CD4-positive, alpha-beta T cell treated with Interleukin-4 for 1 hour (primary cell): ENCODE data around the gene RALGPS1.
"Not testable (repeated sequence)": the region's sequence is repeated elsewhere in the genome, so short reads cannot be mapped to it uniquely, and the experiment has no call there.

ENCODE experiments used
- DNase-seq, 2 donors: peaks; one replicate each; pipeline ENCODE4 v3.0.0-alpha.2; 2020 to 2022

Gene RALGPS1

DNA sequence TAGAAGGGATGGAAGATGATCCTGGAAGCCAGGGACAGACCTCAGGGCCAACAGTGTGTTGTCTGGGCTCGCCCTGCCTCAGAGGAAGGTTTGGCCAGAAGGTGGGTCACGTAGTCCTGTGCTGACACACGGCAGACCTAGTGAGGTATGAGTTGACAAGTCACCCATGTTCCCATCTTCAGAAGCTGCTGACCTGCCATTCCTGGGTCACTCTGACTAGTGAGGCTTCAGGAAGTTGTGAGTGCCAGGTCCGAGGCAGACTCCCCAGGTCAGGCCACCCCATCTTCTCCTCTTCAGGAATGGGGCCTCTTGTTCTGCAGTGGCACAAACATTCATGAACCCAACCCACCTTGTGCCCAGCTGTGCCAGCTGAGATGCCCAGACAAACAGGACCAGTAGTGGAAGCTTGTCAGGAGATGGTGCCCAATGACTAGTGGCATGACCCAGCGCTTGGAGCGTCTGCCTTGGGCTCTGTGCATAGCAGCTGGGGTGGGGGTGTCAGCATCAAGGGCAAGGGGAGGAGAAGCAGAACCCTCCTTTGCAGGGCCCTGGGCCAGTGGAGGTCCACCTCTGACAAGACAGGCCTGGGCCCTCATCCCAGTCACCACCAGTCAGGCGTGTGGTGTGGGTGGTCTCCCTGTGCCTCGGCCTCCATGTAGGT is 224.6 kb downstream of the RALGPS1 start:
- DNase-seq, result peak in 1 of 2 donors; percentile 8

DNA sequence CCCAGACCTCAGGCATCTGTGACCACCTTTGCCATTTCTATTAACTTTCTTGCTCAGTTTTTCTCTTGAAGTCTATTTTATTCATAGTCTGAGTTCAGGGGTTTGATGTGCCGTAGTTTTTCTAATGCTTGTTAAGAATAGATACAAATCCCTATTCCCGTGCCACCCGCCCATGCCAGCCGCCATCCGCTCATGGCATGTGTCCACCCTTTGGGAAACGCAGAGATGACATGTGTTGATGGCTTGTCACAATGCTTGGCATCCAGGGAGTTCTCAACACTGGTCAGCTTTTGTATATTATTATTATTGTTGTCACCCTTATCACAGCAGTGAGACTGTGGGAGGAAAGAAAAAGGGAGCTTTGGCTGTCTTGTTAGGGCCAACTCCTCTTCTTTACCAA is 225.2 kb downstream of the RALGPS1 start:
- no peak for DNase-seq

DNA sequence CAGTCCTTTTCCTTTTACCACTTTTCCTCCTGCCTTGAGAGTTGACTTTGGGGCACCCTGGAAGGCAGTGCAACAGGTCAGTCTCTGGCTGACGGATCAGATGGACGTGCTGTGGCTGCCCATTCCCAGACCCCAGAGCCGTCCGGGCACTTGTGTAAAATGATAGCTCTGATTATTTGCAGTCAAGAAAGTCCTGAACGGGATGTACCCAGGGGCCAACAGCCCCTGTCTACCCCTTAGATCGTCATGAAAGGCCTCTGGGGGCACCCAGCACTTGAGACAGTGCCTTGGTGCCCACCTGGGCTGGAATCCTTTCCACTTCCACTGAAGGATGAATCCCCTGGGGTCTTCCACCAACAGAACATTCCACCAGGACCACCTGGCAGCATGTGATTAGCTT is 225.6 kb downstream of the RALGPS1 start:
- no peak for DNase-seq

DNA sequence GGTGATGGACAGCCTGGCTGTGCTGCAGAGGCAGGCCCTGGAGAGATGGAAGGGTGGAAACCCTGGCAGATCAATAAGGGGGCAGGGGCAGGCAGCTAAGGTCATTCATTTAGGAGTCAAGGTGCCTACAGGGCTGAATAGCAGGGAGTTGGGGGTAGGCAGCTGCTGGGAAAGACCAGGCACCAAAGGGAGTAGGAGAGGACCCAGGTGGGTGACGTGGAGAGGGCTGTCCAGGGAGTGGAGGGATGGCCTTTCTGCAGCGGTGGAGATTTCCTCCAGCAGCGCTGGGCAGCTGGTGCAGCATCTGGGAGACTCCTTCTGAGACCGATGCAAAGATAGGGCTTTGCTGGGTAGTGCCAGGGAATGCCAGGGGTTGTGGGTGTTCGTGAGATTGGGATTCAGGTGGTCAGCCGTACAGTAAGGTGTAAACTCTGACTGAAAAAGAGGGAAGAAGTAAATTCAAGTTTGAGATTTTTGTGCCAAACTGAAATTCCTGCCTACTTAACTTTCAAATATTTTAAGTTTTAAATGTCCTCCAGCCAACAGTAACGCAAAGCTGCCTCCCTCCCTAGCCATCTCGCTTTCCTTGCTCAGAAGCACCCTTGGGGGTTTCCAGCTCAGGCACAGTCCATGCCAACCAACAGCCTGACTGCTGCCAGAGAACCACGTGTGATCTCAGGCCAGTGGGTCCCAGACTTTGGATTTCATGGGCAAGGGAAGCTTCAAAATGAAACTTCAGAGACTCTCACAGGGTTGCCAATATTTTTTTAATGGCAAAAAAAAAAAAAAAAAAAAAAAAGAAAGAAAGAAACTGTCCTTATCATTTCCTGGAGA is 226.5 kb downstream of the RALGPS1 start:
- DNase-seq, result no peak

DNA sequence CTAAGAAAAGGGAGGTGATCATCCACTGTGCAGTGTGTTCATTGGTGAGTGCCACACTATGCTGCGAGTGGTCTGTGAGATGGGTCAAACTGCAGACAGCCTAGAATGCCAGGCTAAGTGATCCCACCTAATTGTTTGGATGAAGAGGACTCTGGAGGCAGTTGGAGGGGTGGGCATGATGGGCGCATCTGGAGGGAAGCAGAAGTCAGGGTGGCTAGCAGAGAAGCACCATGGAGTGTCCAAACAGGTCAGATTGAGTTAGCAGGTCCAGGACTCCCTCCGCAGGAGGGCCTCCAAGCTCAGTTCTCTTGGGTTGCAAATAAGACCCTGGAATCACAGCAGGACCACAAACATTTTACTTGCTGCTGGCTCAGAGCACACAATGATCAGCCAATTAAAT is 227.7 kb downstream of the RALGPS1 start:
- DNase-seq, result no peak

DNA sequence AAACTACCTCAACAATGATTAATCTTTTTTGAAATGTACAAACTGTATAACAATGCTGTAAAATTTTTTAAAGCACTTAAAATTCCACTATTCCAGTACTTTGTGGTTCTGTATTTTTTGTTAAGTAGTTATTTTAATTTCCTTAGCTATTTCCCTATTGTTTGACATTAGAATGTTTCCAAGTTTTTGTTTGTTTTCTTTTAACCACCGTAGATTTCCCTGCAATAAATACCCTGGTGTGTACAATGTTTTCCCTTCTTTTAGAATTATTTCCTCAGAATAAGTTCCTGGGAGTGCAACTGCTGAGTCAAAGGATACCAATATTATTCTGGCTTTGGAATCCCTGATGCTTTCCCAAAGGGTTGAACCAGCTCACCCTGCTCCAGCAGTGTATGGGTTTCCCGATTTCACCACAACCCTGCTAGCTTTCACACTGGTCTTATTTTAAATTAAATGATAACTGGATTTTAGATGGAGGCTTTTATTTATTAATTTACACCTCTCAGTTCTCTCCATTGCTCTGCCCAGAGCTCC is 228.4 kb downstream of the RALGPS1 start:
- no peak for DNase-seq

DNA sequence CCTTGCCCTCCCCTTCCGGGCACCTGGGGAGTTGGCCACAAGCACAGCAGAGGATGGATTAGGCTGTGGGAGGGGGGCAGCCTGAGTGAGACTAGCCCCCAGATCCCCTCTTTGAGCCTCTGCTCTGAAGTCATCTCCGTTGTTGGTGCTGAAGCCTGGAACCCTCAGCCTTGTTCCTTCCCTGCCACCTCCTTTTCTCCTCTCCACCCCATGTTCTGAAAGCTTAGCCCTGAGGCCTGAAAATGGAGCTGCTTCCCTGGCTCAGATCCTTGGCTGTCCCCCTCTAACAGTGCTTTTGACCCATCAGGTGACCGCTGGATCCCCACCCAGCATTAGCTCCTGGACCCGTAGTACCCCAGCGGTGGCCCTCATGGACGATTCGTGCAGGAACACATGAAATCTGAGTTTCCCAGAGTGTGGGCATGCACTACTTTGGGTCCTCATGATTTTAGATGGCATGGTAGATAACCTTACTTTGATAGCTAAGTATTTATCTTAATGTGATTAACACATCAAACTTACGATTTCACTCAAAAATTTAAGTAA is 229.4 kb downstream of the RALGPS1 start:
- DNase-seq, result peak in 1 of 2 donors; percentile 6

DNA sequence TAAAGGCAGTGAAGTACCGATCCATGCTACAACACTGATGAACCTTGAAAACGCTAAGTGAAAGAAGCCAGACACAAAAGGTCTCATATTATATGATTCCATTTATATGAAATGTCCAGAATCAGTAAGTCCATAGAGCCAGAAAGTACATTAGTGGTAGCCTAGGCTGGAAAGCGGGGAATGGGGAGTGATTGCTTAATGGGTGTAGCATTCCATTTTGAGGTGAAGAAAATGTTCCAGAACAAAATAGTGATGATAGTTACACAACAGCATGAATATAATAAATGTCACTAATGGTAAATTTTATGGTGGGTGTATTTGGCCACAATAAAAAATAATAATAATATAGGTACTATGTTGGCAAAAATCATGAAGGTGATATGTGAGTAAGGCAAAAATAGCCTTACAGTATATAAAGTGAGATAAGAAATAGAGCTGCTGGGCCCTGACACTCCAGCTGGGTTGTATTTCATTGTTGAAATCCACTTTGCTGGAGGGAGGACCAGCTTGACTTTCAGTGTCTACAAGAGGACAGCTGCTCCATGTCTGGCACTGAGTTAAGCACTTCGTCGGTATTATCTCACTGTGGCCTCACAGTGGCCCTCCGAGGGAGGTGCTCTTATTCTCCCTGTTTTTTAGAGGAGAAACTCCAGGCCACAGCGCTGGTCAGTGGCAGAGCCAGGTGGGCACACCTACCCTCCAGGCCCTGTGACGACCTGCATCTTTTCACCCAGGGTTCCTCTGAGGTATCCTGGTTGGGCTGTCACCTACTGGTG is 230.3 kb downstream of the RALGPS1 start:
- no peak for DNase-seq

DNA sequence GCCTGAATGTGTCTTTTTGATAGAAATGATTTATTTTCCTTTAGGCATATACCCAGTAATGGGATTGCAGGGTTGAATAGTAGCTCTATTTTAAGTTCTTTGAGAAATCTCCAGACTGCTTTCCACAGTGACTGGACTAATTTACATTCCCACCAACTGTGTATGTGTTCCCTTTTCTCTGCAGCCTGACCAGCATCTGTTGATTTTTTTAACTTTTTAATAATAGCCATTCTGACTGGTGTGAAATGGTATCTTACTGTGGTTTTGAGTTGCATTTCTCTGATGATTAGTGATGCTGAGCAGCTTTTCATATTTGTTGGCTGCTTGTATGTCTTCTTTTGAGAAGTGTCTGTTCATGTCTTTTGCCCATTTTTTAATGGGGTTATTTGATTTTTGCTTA is 232.3 kb downstream of the RALGPS1 start:
- not testable (repeated sequence) for DNase-seq

DNA sequence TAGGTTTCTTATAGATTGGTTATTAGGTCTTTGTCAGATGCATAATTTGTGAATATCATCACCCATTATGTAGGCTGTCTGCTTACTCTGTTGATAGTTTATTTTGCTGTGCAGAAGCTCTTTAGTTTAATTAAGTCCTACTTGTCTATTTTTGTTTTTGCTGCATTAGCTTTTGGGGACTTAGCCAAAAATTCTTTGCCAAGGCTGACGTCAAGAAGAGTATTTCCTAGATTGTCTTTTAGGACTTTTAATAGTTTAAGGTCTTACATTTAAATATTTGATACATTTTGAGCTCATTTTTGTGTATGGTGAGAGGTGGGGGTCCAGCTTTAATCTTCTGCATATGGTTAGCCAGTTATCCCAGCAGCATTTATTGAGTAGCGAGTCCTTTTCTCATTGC is 232.7 kb downstream of the RALGPS1 start:
- DNase-seq, result no peak

DNA sequence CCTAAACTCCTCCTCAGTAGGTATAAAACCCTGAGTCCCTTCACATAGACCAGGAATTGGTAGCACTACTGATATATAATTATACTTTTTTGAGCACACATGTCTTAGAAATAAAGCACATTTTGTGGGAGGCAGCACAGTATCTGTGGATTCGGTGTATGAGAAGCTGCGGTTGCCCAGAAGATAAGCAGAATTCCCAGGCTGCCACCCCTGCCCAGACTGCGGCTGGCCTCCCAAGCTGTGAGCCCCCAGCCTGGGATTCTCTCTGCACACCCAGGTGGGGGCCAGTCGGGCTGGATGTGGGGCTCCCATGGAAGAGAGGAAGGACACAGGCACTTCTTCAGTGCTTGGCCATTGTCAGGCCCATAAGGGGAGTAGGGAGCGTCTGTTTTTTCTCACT is 233.4 kb downstream of the RALGPS1 start:
- DNase-seq, result no peak

DNA sequence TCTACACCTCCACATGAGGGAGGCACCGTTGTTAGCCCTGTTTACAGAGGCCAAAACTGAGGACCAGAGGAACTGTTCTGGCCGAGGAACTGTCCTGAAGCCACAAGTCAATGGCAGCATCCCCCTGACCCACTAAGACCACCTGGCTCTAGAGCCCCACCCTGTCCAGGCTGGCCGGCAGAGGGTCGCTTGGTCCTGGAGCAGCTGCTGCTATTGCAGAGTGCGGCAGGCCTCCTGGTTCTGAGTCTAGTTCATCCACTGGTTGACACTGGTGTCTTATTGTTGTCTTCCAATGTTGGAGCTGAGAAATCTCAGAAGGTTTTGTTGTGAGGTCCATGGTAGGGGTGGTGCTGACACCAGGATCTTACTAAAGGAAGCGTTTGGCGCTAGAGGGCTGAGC is 234.4 kb downstream of the RALGPS1 start:
- DNase-seq, result no peak

DNA sequence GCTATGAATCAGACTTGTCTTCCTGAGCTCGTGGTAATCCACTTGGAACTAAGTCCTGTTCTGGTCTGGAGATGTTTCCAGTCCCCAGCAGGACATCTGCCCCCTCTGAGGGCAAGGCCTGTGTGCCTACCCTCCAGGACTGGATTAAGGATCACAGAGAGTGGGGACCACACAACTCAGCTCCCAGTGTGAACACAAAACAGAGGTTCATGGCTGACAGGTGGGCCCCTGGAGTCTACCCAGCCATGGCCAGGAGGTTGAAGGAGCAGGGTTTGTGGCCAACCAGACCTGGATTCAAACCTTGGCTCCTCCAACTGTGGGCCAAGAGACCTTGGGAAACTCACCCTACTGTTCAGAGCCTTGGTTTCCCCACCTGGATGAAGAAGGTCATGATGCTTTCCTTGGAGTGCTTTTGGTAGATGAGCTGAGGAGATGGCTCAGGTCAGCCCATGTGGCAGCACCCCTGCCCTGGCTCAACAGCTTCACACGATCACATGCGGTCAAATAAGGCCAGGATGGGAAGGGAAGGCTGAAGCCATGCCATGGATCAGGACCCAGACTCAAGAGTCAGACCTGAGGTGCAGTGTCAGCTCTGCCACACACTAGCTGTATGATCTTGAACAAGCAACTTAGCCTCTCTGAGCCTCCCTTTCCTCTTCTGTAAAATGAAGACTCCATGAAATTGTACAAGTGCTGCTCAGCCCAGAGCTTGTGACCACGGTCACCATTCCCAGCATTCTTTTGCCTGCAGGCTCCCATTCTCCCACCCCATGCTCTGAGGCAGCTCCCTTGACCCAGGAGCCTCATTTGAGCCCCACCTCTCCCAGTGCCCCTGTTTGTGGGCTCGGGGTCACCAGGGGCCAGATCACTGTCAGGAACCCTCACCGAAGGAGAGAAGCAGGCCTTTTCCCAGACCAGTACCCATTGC is 235.1 kb downstream of the RALGPS1 start:
- no peak for DNase-seq

DNA sequence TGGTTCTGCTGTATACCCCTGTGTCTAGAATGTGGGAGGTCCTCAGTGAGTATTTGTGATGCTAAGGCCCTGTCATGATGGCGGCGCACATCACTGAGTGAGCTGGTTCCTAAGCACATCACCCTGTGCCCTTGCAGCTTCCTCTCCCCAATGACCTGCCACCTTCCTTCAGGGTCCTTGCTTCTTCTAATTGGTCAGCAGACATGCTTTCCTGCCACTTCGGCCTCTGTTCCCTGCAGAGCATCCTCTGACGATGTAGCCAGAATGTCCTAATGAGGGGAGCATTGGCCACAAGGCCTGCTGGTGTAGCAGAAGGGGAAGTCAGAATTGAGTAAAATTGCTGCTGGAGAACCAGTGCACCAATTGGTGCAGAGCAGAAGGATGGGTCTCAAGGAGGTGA is 238.9 kb downstream of the RALGPS1 start:
- DNase-seq, result peak in 1 of 2 donors; percentile 7

DNA sequence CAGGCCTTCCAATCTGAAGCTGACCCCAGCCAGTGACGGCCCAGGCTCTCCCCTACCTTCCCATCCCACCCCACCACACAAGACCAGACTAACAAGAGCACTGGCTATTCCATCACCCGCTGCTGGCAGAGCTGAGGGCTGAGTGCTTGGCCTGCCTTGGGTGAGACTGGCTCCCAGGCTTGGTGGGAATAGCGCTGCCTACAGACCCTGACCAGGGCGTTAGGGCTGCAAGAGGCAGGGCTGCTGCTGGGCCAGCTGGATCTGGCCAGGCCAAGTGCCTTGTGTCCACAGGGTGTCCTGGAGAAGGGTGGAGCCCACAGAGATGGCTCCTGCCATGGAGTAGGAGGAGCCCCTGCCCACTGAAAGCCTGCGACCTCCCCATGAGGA is 239.4 kb downstream of the RALGPS1 start:
- DNase-seq, result no peak

DNA sequence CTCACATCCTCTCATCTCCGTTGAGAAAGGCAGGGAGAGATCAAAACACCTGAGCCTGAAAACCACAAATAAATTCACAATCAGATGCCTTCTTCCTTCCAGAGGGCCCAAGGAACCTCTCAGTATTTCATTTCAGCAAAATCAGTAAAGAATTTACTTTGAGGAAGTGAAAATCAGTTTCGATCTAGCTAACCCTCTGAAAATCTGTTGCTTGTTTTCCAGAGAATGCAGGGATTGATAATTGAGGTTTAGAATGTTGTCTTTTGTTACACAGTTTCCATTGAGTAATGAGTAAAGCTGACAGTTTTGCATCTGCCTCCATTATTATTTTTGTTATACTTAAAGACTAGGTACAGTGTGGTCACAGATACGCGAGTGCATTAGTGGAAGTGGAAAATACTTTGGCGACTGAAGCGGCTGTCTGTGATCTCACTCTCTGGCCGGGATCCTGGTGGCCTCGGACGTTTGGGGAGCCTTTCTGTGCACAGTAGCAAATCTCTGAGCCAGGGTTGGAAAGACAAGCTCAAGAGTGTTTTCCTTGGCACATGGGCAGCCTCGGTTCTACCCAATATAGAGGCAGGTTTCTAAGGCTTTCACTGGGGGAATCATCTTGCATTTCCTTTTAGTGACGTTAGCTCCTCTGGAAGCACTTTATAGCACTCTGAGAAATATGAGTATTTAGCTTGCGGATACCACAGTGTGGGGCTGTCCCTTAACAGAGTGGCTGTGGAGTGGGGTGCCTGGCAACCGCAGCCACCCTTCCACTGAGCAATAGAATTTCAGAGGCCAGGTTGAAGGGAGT is 240.0 kb downstream of the RALGPS1 start:
- peak in 1 of 2 donors; percentile 11 for DNase-seq

DNA sequence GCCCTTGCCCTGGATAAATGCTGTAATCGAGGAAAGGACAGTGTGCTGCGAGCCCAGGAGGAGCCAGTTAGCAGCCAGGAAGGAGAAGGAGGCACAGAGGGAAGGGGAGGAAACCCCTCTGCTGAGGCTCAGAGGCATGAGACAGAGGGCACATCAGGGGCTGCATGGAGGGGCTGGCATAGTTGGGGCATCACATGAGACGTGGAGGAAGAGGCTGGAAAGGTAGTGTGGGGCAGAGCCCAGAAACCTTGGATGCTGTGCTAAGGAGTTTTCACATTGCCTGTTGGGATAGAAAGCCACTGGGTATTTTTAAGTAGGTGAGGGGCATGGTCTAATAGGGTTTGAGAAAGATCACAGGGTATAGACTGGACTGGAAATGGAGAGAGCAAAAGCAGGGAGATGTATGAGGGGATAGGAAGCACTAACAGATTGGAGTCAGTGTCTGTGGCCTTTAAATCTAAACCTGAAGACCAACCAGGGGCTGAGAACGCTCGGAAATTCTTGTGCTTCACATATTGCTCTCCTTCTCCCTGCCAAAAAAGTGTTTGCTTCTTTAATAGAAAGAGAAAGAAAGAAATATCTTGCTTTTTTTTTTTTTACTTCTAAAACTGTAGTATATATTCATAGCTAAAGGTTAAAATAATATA is 240.9 kb downstream of the RALGPS1 start:
- DNase-seq, result no peak

DNA sequence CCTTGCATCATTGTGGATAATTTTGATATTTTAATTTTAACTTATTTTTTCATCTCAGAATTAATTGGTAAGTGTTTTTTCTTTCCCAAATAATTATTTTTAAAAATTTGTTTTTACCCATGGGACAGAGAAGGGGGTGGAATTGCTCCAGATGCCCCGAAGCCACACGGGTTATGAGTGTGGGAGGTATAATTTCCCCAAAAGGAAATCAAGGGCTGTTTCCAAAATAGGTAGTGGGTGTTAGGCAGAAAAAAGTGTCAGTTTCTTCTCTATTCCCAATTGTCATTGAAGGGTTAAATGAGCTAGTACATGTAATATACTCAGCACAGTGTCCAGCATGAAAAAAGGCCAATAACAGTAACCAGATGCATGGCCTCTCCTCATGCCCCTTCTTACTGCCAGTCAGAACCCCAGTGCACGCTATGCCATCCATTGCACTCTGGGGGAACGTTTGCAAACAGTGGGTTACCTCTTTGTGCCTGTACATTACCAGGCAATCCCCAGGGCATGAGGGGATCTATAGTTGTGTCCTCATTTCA is 244.3 kb downstream of the RALGPS1 start:
- no peak for DNase-seq

DNA sequence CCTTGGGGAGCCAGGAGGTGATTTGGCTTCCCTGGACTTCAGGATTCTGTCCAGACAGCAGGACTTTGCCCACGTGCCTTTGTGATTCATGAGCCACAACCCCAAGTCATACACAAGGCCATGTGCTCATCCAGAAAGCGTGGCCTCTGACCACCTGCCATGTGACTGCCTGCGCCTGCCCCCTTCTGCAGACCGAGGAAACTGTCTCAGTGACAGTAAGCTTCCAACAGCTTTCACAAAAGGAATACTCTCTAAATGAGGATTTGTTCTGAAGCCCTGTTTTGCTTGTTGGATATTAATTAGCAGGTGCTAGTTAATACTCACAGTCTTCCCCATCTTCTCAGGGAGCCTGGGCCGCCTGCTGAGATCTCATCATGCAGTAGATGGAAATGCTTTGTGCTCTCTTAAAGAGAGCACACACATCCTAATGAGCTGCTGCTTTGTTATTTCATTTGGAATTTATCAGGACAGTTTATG is 244.8 kb downstream of the RALGPS1 start:
- DNase-seq, result peak in 1 of 2 donors; percentile 7
